ENCODE measurements around the gene ZNF532.

DNA sequence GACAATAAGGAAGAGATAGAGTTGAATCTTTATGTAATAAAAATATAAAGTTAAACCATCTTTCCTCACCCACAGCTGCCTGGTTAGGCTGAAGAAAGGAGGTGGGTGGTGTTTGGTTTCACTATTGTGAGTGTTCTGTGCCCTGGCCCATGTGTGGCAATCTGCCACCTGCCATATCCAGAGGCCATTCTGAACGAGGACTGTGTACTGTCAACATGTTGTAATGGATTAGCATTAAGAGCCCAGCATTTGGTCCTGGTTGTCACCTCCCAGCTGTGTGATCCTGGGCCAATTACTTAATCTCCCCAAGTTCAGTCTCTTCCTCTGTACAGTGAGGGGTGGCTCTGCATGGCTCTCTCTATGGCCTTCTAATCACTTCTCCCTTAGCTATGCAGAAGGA, 156.8 kb downstream of the ZNF532 start:
- TF ChIP-seq POLR2AphosphoS5 (IDR thresholded peaks at IDR 0.05; ENCODE audit: borderline replicate concordance, low read depth, low read length) (no peak), EZH2 (IDR thresholded peaks at IDR 0.05) (no peak)

Data from SK-N-MC (cell line).